Measurements from ENCODE around the gene NDRG3. TPM values are rescaled to one million over a fixed set of nuclear protein-coding genes. Genes with fewer than 3 reads are reported as not detected.

The NDRG3 gene
- total RNA-seq, 1 donor from 2014 or later: 11.3 TPM

DNA sequence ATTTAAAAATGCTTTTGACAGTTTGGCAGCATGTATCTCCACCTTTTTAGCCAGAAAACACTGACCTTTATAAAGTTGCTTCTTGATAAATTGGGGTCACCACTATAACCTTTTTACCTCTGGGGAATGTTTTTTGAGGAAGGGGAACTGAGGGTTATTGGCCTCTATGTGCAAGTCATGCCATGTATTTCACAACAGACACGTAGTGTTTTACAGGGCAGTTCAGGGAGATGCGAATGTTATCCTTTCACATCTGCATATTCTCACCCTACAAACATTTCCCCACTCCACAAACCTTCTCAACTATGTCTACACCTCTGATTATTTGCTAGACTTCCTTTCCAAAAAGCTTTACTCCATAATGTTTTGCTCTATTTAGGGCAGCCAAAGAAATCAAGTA, 82.9 kb downstream of the NDRG3 start:
- H3K4me3 ChIP-seq (ENCODE audit: low read depth, low read length): no peak overlapping the region
- DNase-seq (ENCODE audit: low read depth): no peak
- TF ChIP-seq, protein P1, sequence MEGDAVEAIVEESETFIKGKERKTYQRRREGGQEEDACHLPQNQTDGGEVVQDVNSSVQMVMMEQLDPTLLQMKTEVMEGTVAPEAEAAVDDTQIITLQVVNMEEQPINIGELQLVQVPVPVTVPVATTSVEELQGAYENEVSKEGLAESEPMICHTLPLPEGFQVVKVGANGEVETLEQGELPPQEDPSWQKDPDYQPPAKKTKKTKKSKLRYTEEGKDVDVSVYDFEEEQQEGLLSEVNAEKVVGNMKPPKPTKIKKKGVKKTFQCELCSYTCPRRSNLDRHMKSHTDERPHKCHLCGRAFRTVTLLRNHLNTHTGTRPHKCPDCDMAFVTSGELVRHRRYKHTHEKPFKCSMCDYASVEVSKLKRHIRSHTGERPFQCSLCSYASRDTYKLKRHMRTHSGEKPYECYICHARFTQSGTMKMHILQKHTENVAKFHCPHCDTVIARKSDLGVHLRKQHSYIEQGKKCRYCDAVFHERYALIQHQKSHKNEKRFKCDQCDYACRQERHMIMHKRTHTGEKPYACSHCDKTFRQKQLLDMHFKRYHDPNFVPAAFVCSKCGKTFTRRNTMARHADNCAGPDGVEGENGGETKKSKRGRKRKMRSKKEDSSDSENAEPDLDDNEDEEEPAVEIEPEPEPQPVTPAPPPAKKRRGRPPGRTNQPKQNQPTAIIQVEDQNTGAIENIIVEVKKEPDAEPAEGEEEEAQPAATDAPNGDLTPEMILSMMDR (IDR thresholded peaks at IDR 0.05; ENCODE audit: insufficient read depth, low read length, severe bottlenecking): no peak
- H3K27me3 ChIP-seq (ENCODE audit: control insufficient read depth, insufficient read depth, low read length): no peaks in the 10 kb centered on the region
- no peak for FAIRE-seq
- no peaks in the 10 kb centered on the region for H3K36me3 ChIP-seq (ENCODE audit: control insufficient read depth, insufficient read depth, low read length)

DNA sequence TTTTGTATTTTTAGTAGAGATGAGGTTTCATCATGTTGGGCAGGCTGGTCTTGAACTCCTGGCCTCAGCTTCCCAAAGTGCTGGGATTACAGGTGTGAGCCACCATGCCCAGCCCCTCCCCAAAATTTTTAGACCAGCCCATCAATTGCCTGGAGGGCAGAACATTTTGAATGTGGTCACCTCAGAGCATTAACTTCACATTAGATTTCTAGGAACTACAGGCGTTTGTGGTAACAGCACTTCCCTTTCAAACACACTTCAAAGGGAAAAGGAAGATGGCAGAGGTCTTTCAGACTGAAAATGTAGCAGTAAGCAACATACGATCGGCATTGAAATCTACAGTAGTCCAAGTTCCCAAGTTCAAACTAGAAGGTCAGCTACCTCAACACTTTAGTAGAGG, 87.6 kb downstream of the NDRG3 start:
- Histone ChIP-seq H3K4me3 (ENCODE audit: low read depth, low read length) (no peak overlapping the region), H3K36me3 (ENCODE audit: control insufficient read depth, insufficient read depth, low read length) (no peaks in the 10 kb centered on the region), H3K27me3 (ENCODE audit: control insufficient read depth, insufficient read depth, low read length) (no peaks in the 10 kb centered on the region)
- TF ChIP-seq, protein P1 (IDR thresholded peaks at IDR 0.05; ENCODE audit: insufficient read depth, low read length, severe bottlenecking): no peak
- no peak for FAIRE-seq
- no peak for DNase-seq (ENCODE audit: low read depth)

DNA sequence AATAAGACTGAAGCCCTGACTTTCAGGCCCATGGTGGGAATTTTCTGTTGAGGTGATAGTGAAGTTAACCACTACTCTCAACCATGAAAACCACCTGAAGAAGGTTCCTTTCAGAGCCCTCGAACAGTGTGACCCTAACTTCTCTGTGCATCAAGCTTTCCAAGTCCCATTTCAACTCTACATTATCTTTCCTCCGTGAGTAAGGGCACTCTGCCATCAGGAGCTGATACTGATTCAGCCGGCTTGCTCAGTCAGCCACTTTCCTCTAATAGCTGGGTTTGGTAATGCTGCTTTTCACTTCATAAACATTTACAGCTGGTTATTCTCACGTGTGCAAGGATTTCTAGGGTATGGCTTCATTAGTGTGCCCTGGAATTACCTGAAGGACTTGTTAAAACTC, 89.2 kb downstream of the NDRG3 start:
- TF ChIP-seq, protein P1 (IDR thresholded peaks at IDR 0.05; ENCODE audit: insufficient read depth, low read length, severe bottlenecking): no peak
- no peak overlapping the region for H3K4me3 ChIP-seq (ENCODE audit: low read depth, low read length)
- H3K36me3 ChIP-seq (ENCODE audit: control insufficient read depth, insufficient read depth, low read length): no peaks in the 10 kb centered on the region
- H3K27me3 ChIP-seq (ENCODE audit: control insufficient read depth, insufficient read depth, low read length): no peaks in the 10 kb centered on the region
- no peak for DNase-seq (ENCODE audit: low read depth)
- peak; percentile 23 for FAIRE-seq

DNA sequence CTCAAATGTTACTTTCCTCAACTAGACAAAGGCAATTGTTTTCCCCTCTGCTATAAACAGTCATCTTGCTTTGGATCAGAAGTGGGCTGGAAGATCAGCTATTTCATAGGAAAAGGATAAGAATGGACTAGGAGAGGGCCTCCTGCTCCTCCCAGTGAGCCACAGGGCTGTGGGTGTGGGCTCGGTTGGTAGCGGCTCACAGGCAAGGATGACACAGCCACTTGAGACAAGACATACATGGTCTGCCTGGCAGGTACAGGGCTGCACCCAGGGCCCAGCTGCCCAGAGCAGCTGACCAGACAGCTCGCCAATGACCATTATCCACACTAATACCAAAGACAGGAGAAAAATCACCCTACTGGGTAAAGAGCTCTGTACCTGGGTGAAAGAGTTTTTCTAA, 90.9 kb downstream of the NDRG3 start:
- Histone ChIP-seq H3K36me3 (ENCODE audit: control insufficient read depth, insufficient read depth, low read length) (no peaks in the 10 kb centered on the region), H3K27me3 (ENCODE audit: control insufficient read depth, insufficient read depth, low read length) (no peaks in the 10 kb centered on the region), H3K4me3 (ENCODE audit: low read depth, low read length) (no peak overlapping the region)
- DNase-seq (ENCODE audit: low read depth) (no peak), FAIRE-seq (no peak)
- TF ChIP-seq, protein P1 (IDR thresholded peaks at IDR 0.05; ENCODE audit: insufficient read depth, low read length, severe bottlenecking): no peak

DNA sequence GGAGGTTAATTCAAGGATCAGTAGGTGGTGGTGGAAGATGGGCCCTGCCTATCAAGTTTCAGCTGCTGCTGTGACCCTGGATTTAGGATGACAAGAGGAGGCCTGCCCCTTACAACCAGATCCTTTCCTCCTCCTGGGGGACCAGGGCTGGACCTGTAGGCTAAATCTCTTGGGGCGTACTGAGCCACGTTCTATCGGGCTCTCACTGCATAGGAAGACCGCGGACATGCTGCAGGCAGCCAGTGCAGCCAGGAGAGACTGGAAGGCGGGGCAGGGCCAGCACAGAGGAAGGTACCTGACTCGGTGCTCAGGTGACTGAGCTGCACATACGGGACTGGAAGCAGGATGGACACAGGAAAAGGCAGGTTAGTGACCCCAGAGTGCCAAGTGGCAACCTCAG, 91.4 kb downstream of the NDRG3 start:
- H3K27me3 ChIP-seq (ENCODE audit: control insufficient read depth, insufficient read depth, low read length): no peaks in the 10 kb centered on the region
- no peaks in the 10 kb centered on the region for H3K36me3 ChIP-seq (ENCODE audit: control insufficient read depth, insufficient read depth, low read length)
- H3K4me3 ChIP-seq (ENCODE audit: low read depth, low read length): no peak overlapping the region
- no peak for FAIRE-seq
- TF ChIP-seq, protein P1 (IDR thresholded peaks at IDR 0.05; ENCODE audit: insufficient read depth, low read length, severe bottlenecking): no peak
- no peak for DNase-seq (ENCODE audit: low read depth)

DNA sequence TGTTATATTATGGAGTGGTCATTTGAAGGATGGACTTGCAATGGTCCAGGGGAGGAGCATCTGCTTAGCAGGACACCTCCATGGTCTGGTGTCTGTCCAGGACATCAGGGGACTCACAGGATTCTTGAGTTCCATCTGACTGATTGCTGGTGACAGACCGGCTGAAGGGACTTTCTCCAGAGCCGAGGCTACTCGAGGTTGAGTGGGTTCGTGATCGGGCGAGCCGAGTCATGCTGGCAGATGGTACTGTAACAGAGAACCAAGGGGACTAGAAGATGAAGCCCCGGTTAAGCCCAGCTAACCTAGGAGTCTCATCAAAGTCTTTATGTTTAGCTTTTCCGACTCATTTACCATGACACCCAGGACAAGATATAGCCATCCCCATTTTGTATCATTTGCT, 92.4 kb downstream of the NDRG3 start:
- DNase-seq (ENCODE audit: low read depth) (no peak), FAIRE-seq (peak; percentile 55)
- TF ChIP-seq, protein P1 (IDR thresholded peaks at IDR 0.05; ENCODE audit: insufficient read depth, low read length, severe bottlenecking): no peak
- Histone ChIP-seq H3K4me3 (ENCODE audit: low read depth, low read length) (no peak overlapping the region), H3K36me3 (ENCODE audit: control insufficient read depth, insufficient read depth, low read length) (no peaks in the 10 kb centered on the region), H3K27me3 (ENCODE audit: control insufficient read depth, insufficient read depth, low read length) (no peaks in the 10 kb centered on the region)
